Measurements from ENCODE around the gene RFTN1.

Gene RFTN1

DNA sequence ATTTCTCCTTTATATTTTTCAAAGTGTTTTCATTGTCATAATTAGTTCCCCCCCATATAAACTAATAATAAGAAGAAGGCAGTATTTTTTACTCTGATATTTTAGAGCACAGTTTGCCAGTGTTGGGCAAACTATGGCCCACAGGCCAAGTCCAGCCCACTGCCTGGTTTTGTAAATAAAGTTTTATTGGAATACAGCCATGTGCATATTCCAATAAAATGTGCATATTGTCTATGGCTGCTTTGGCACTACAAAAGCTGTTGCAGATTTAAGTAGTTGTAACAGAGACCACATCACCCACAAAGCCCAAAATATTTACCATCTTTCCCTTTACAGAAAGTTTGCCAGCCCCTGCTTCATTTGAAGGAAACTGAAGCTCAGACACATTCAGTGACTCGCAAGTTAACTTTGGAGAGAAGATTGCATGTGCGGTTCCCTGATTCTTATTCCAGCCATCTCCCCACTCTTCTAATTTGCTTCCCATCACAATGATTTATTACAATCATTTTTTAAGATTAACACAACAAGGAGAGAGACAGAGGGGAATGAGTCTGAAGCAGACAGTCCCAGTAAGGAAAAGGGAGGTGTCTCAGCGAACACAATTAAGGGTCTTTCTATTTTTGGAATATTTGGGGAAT lies 48.9 kb downstream of the RFTN1 start:
- no peak for DNase-seq (ENCODE audit: low read depth)

DNA sequence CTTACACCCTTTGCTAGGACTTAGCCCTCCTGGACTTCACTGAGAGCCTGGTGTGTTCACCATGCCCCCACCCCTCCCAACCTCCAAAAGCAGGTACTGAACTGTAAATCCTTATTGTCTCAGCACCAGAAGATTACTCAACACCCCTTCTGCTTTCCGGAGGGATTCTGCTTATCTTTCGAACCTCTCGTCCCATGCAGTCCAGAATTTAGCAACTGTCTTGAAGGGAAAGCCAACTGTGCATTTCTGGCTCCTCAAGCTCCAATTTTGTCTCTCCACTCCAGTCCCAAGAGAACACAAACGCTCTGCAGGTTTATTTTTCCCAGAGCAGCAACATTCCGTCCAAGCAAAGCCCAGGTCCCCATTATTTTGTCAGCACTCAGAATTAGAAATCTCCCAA lies 49.6 kb downstream of the RFTN1 start:
- no peak for DNase-seq (ENCODE audit: low read depth)

GRCh38 chr3:16463119-16463518 lies 50.4 kb downstream of the RFTN1 start:
- DNase-seq (ENCODE audit: low read depth), result no peak

- no peak for DNase-seq (ENCODE audit: low read depth)
Observed at GRCh38 chr3:16462679-16463078, 50.8 kb downstream of the RFTN1 start.

DNA sequence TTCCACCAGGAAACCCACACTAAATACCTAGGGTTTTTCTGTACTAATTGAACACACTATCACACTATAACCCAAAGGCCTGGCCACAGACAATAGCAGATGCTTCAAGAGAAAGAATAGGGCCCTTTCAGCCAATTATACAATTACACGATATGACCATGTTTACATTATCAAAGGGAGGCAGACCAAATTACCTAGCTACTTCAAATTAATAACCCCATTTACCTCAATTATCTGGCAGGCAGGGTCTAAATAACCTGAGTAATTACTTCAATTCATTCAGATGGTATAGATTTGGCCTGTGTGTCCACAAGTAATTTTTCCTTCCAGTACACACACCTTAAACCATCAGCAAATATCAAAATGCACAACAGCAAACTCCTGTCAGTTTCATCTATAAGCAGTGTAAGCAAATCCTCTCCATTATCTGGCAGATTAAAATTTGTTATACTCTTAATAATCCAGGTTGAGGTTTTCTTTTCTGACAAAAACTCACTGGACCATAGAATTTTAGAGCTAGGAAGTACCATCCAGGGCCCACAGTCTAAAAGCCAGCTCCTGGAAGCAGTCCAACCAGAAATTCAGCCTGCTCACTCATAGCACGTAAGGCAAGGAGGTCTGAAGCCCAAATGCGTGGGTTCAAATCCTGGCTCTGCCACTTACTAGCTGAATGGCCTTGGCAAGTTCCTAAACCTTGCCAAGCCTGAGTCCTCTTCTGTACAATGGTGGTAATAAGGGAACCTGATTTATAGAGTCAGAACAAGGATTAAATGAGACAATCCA lies 51.8 kb downstream of the RFTN1 start:
- DNase-seq (ENCODE audit: low read depth), result no peak

DNA sequence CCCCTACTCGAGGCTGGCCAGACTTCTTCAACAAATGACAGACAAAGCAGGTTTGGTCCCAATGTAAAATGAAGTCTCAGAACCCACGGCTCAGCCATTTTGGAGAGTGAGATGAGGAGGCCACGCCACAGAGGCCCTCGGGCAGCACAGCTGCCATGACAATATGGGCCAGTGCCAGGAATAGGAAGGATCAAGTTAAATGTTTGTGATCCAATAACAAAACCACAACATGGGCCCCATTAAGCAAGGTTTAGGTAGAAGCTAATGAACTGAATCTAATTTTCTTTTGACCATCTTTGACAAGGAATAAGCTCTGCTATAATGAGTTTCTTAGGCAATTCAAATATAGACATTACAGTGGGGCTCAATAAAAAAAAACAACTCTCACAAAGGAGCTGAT lies 52.6 kb downstream of the RFTN1 start:
- DNase-seq (ENCODE audit: low read depth), result no peak

DNA sequence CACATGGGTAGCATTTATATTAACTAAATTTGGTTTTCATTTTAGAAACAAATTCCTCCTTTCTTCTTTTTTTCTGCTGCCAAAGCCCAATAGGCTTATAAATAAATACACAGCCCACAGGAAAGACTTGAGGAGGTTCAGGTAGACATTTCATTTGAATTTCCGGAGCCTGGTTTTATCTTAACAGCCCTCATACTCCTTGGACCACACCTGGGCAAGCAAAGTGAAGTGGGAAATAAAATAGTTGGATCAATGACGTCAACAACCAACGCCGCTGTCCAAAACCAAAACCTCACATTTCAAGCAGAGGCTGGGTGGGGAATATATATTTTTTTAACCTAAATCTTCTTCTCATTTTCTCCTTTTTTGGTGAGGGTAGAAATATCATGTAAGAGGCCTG lies 53.2 kb downstream of the RFTN1 start:
- no peak for DNase-seq (ENCODE audit: low read depth)

DNA sequence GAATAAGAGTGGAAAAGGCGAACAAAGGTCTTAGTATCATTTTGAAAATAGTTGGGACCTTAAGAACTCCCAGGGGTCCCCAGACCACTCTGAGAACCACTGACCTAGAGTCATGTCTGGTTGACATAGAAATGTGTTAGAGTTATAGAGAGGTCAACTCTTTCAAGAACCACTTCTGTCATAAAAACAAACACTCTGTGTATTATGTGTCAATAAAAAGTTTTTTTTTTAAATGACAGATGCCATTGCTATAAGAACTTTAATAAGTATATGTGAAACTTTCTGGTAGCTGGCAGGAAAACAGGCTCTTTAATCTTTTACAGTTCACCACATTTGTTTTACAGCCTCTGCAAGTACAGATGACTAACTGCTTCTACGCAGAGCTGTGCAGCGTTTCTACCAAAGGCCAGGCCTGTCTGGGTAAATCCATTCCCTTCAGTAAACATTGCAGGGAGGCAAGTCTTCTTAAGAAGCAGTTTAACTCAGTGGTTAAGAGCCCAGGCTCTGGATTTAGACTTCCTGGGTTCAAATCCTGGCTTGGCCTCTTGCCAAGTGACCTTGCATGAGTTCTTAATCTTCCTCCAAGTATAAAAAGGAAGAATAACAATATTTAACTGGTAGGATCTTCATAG lies 56.6 kb downstream of the RFTN1 start:
- peak; percentile 99 for DNase-seq (ENCODE audit: low read depth)

DNA sequence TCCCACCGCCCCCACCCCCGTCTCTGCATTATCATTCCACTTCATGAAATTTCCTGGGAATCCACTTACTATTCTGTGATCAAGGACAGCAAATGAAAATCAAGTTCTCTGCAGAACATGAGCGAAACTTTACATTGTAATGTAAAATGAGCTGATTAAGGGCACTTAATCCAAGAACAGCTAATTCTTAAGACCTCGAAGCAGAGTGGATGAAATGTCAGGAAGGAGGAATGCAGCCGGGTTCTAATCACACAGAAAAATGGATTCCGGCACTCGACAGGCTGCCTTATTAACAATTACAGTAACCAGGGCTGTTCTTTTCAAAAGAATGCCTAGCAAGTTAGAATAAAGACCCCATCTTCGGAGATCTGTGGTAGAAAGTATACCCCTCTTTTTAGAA lies 57.5 kb downstream of the RFTN1 start:
- no peak for DNase-seq (ENCODE audit: low read depth)

GRCh38 chr3:16455001-16455400 lies 58.5 kb downstream of the RFTN1 start:
- DNase-seq (ENCODE audit: low read depth), result no peak

GRCh38 chr3:16452261-16452660 lies 61.2 kb downstream of the RFTN1 start:
- DNase-seq (ENCODE audit: low read depth), result peak; percentile 92

GRCh38 chr3:16449369-16449768 lies 64.1 kb downstream of the RFTN1 start:
- DNase-seq (ENCODE audit: low read depth), result peak; percentile 36

GRCh38 chr3:16448639-16449070 lies 64.8 kb downstream of the RFTN1 start:
- DNase-seq (ENCODE audit: low read depth), result peak; percentile 99

DNA sequence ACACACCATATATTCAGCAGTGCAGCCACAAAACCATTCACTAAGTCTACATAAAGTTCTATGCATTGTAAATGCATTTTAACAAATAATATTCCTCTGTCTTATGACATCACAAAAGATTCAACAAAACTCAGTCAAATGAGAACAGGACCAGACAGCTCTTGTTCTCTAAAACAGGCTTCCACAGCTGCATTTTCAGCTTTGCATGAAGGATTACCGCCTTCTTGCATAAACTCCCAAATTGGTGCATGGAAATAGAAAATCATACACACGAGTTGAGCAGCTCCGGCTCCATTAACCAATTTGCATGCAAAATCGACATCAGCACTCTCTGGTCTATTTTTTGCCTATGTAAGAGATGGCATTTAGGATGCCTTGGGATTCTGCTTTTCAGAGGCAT lies 66.4 kb downstream of the RFTN1 start:
- DNase-seq (ENCODE audit: low read depth), result no peak

DNA sequence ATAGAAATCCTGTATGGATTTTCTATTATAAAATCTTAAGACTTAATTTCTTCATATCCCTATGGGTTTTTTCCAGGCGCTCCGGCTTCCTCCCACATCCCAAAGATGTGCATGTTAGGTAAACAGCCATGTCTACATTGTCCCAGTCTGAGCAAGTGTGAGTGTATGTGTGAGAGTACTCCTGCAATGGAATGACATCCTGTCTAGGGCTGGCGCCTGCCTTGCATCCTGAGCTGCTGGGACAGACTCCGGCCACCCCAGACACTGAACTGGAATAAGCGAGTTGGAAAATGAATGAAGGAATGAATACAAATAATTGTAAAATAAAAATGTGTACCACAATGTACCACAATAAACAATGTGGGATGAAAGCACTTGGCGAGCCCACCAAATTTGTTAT lies 69.2 kb downstream of the RFTN1 start:
- no peak for DNase-seq (ENCODE audit: low read depth)

- no peak for DNase-seq (ENCODE audit: low read depth)
Observed at GRCh38 chr3:16442730-16443129, 70.8 kb downstream of the RFTN1 start.

- peak; percentile 58 for DNase-seq (ENCODE audit: low read depth)
Observed at GRCh38 chr3:16441371-16441875, 72.1 kb downstream of the RFTN1 start.

DNA sequence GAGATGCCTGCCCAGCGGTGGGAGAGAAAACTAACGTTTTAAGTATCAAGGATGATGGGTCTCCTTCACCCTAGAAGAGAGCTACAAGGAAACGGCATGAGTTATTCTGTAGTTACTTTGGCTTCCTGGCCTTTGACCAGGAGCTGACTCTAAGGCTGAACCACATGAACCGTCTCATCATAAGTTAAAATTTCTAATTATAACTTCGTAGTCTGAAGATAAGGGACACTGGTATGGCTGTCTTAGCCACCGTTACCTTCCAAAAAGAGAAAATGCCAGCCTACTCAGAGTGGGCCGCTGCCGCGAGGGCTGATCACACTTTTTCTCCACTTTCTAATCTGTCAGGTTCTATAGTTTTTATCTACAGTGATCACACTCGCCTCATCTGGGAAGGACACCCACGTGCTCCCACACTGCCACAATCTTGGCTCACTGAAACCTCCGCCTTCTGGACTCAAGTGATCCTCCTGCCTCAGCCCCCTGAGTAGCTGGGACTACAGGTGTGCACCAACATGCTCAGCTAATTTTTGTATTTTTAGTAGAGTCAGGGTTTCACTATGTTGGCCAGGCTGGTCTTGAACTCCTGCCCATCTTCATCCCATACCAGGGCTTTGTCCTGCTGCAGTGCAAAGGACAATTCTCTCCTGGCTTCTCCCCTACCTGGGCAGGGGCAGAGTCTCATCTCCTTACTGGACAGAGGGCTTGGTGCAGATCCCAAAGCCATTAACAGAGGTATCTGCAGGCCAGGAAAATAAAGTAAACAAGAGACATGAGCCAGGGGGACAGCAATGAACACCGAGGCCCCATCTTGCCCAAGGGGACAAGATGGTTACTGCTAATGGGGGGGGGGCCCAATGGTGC lies 73.4 kb downstream of the RFTN1 start:
- DNase-seq (ENCODE audit: low read depth), result no peak

DNA sequence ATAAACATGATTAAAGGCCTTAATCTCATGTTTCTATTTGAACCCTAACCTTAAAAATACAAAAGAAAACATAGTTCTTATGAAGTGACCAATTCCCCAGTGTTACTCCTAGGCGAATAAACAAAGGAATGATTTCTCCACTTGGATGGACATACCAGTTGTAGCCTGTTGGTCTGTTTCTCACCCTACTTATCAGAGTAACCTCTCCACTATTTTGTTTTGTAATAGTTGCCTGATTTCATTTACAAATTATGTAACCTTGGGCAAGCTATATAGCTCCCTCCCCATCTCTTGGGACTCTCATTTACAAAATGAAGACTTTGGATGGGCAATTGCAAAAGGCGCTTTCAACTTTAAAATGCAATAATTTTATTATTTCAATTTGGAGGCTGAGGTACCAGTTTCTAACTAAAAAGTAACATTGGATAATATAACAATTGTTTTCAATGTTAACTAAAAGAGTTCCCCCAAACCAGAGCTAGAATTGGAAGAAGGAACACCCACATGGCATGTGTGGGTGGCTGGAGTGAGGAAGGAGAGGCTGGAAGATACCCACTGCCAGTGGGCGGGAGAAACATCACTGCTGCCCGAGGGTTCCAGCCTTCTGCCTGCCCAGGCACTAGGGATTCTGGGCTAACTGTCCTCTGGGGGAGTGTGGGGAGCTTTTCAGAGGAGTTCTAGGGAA lies 74.2 kb downstream of the RFTN1 start:
- peak; percentile 63 for DNase-seq (ENCODE audit: low read depth)

DNA sequence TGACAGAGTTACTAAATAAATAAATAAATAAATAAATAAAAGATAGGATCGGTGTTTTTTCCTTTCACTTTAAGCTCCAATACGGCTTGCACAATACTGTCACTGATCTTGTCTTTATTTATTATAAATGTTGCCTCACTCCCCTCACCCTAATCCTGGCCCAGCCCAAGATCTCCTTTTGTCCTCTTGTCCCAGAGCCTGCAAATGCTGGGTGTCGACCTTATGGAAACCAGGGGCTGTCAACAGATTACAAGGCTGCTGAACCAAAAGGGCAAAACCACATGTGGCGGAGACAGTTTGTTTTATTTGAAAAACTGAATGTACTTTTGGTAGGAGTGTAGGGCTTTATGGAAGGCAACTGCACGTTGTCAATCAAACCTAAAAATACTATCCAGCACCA lies 75.9 kb downstream of the RFTN1 start:
- DNase-seq (ENCODE audit: low read depth), result peak; percentile 44

- no peak for DNase-seq (ENCODE audit: low read depth)
Observed at GRCh38 chr3:16433701-16434151, 79.8 kb downstream of the RFTN1 start.

Measured in iris pigment epithelial cell (primary cell).